Left cardiac atrium (tissue), 4 donors: ENCODE data around the gene TMEM260. TPM values are rescaled to one million over a fixed set of nuclear protein-coding genes. Genes with fewer than 3 reads are reported as not detected.

Experiments
- ATAC-seq, 2 donors: fragments of 200-7000 bp; cut with Tn5 transposase; one replicate each; pipeline ENCODE4 v1.9.1; 2020; ENCODE audit warnings: mild to moderate bottlenecking in 2 of 2, moderate library complexity in 2 of 2
- DNase-seq: peaks from one replicate; pipeline ENCODE4 v3.0.0-alpha.2; 2020
- intact Hi-C, 2 donors: fragments of 100-400 bp; cut with DNase I; formaldehyde crosslinking; loops; one replicate each; pipeline versions ENCODE4 v1.14.1 to v1.15.1; 2022 to 2023
- long read RNA-seq: library from polyadenylated mRNA; unstranded; transcript quantifications from one replicate; pipeline ENCODE4 v2.0.0, GENCODE V29; 2021
- total RNA-seq, 2 donors: library from RNA; stranded (reverse); fragmentation: NEBNext Ultra II Directional; extraction: Animal tissue kit (Norgen Biotek cat#: 25700); gene quantifications; one replicate each; pipeline ENCODE4 v1.2.1, GENCODE V29; 2021
- donor health status: DM: no; HTN: yes; CAD: no.
- donor health status: DM: no; HTN: yes; CAD: no; lungs with severe emphysema.
- donor health status: DM: yes; HTN: yes; CAD: no.
- donor health status: Dilated cardiomyopathy.

The TMEM260 gene
- total RNA-seq: 1 to 10 TPM; 5.1 to 8.8 TPM
- long read RNA-seq, partial matches to known transcripts: 0 of 3 reads
- long read RNA-seq, other reads (novel, unspliced or antisense): 3 of 3 reads

GRCh38 chr14:56579345-56580220, at the start of gene TMEM260:
Gene TMEM260 (plus strand): TSS chr14:56579798. CDS start chr14:56579915, 117 bp downstream.
- DNase-seq: peak; percentile 85
- intact Hi-C loops: no loop called here

GRCh38 chr14:56532546-56532945, 47.1 kb upstream of the TMEM260 start:
- DNase-seq (no peak), ATAC-seq (no peak)
- intact Hi-C loops: no loop called here

More at GRCh38 chr14:56579345-56580220, at the start of gene TMEM260:
- ATAC-seq: peak; percentile 97 to 98

- intact Hi-C loops: no loop called here
- DNase-seq: no peak
- no peak for ATAC-seq
These were observed 44.9 kb upstream of the TMEM260 start for GRCh38 chr14:56534656-56535055.

- intact Hi-C loops: no loop called here
- DNase-seq: no peak
These were observed 39.7 kb upstream of the TMEM260 start for GRCh38 chr14:56539862-56540261.

GRCh38 chr14:56543436-56543835, 36.2 kb upstream of the TMEM260 start:
- no peak for DNase-seq
- no peak for ATAC-seq
- intact Hi-C loops: no loop called here

More at GRCh38 chr14:56539862-56540261, 39.7 kb upstream of the TMEM260 start:
- no peak for ATAC-seq

GRCh38 chr14:56549721-56550120, 29.9 kb upstream of the TMEM260 start:
- no peak for ATAC-seq
- intact Hi-C loops: no loop called here

GRCh38 chr14:56552615-56553014, 27.0 kb upstream of the TMEM260 start:
- DNase-seq (no peak), ATAC-seq (no peak)
- intact Hi-C loops: no loop called here

More at GRCh38 chr14:56549721-56550120, 29.9 kb upstream of the TMEM260 start:
- DNase-seq: no peak

- intact Hi-C loops: no loop called here
- ATAC-seq (no peak), DNase-seq (no peak)
These were observed 25.3 kb upstream of the TMEM260 start for GRCh38 chr14:56554301-56554700.

GRCh38 chr14:56555921-56556570, 23.6 kb upstream of the TMEM260 start:
- ATAC-seq (no peak), DNase-seq (no peak)
- intact Hi-C loops: loop anchor here in 1 of 2 donors (5.0 kb wide), 2 partner anchors 641 to 761 kb away; no protein-coding TSS in a partner anchor

- DNase-seq: no peak
- intact Hi-C loops: loop anchor here in 1 of 2 donors (5.0 kb wide), 2 partner anchors 638 to 758 kb away; no protein-coding TSS in a partner anchor
- ATAC-seq: no peak
These were observed 20.4 kb upstream of the TMEM260 start for GRCh38 chr14:56559182-56559581.

GRCh38 chr14:56561606-56562005, 18.0 kb upstream of the TMEM260 start:
- DNase-seq: no peak
- intact Hi-C loops: no loop called here
- ATAC-seq: no peak

- no peak for ATAC-seq
- intact Hi-C loops: no loop called here
- no peak for DNase-seq
These were observed 16.7 kb upstream of the TMEM260 start for GRCh38 chr14:56562883-56563282.

GRCh38 chr14:56569174-56569573, 10.4 kb upstream of the TMEM260 start:
- ATAC-seq (no peak), DNase-seq (no peak)
- intact Hi-C loops: no loop called here

- intact Hi-C loops: no loop called here
- ATAC-seq (no peak), DNase-seq (no peak)
These were observed 9.3 kb upstream of the TMEM260 start for GRCh38 chr14:56570295-56570694.

- no peak for ATAC-seq
- no peak for DNase-seq
- intact Hi-C loops: no loop called here
These were observed 668 bp downstream of the TMEM260 start for GRCh38 chr14:56580221-56580711.

- no peak for ATAC-seq
- intact Hi-C loops: no loop called here
- DNase-seq: no peak
These were observed 1.6 kb downstream of the TMEM260 start for GRCh38 chr14:56581041-56581727.

- intact Hi-C loops: no loop called here
- no peak for ATAC-seq
- DNase-seq: no peak
These were observed 6.0 kb downstream of the TMEM260 start for GRCh38 chr14:56585461-56586084.

- intact Hi-C loops: no loop called here
- no peak for DNase-seq
- ATAC-seq: no peak
These were observed 8.1 kb downstream of the TMEM260 start for GRCh38 chr14:56587701-56588100.

- intact Hi-C loops: no loop called here
- DNase-seq: peak; percentile 28
- ATAC-seq: peak; percentile 88 to 91
These were observed 10.9 kb downstream of the TMEM260 start for GRCh38 chr14:56590535-56590960.
